SK-N-MC (cell line): ENCODE results near the gene AGMAT.

Experiments
- DNase-seq: peaks from one replicate; pipeline ENCODE4 v3.0.0-alpha.2; 2011; ENCODE audit warnings: low read depth, low spot score
- H3K27ac ChIP-seq: fragments of 200-600 bp; sonication (generic); 2 replicates; pipeline ENCODE4 v1.5.1; 2016; ENCODE audit warnings: mixed run types
- H3K36me3 ChIP-seq: fragments of 200-600 bp; sonication (generic); 2 replicates; pipeline ENCODE4 v1.6.1; 2017; ENCODE audit warnings: antibody characterized with exemption, low read length, mixed read lengths; ENCODE audit not compliant: insufficient read depth
- H3K4me3 ChIP-seq: fragments of 200-600 bp; sonication (generic); 2 replicates; pipeline ENCODE4 v1.5.1; 2016
- H3K9ac ChIP-seq: fragments of 200-600 bp; sonication (generic); 2 replicates; pipeline ENCODE4 v1.8.0; 2017; ENCODE audit warnings: mixed run types, mixed read lengths; ENCODE audit not compliant: insufficient read length
- H3K9me3 ChIP-seq: fragments of 200-600 bp; sonication (generic); 2 replicates; pipeline ENCODE4 v1.6.1; 2017; ENCODE audit warnings: low read depth, mild to moderate bottlenecking, antibody characterized with exemption, low read length, moderate library complexity, mixed read lengths
- EZH2 ChIP-seq: fragments of 200-600 bp; sonication (generic); IDR thresholded peaks from one replicate; pipeline ENCODE4 v1.6.1; 2017; ENCODE audit warnings: antibody characterized with exemption
- FOXP2 ChIP-seq: optimal IDR thresholded peaks from 2 replicates; pipeline ENCODE3; 2011; ENCODE audit warnings: mild to moderate bottlenecking, moderate library complexity; ENCODE audit not compliant: insufficient read depth; ENCODE audit errors: extremely low read length, control extremely low read depth
- POLR2AphosphoS5 ChIP-seq: IDR thresholded peaks from 2 replicates; pipeline ENCODE4 v1.6.1; 2012; ENCODE audit warnings: mild to moderate bottlenecking, low read depth, low read length, borderline replicate concordance

Gene AGMAT

GRCh38 chr1:15623435-15623834, 38.6 kb upstream of the AGMAT start:
- no peak for DNase-seq
- no peak overlapping the region for H3K4me3 ChIP-seq
- H3K27ac ChIP-seq: no peak overlapping the region
- H3K9me3 ChIP-seq: no peaks in the 10 kb centered on the region
- peaks cover 44% of the 10 kb centered on the region for H3K36me3 ChIP-seq
- TF ChIP-seq POLR2AphosphoS5 (no peak), FOXP2 (no peak), EZH2 (no peak)
- H3K9ac ChIP-seq: no peak overlapping the region

- TF ChIP-seq EZH2 (no peak), FOXP2 (no peak), POLR2AphosphoS5 (no peak)
- no peak overlapping the region for H3K27ac ChIP-seq
- DNase-seq: no peak
- no peaks in the 10 kb centered on the region for H3K9me3 ChIP-seq
- H3K4me3 ChIP-seq: no peak overlapping the region
- H3K9ac ChIP-seq: no peak overlapping the region
- peaks cover 39% of the 10 kb centered on the region for H3K36me3 ChIP-seq
These were observed 38.0 kb upstream of the AGMAT start for GRCh38 chr1:15622712-15623373.

- no peaks in the 10 kb centered on the region for H3K9me3 ChIP-seq
- H3K27ac ChIP-seq: no peak overlapping the region
- TF ChIP-seq FOXP2: no peak
- no peak for TF ChIP-seq EZH2
- no peak for TF ChIP-seq POLR2AphosphoS5
- no peak for DNase-seq
- no peak overlapping the region for H3K4me3 ChIP-seq
- H3K36me3 ChIP-seq: peaks cover 33% of the 10 kb centered on the region
- H3K9ac ChIP-seq: no peak overlapping the region
These were observed 37.1 kb upstream of the AGMAT start for GRCh38 chr1:15621975-15622374.

GRCh38 chr1:15620902-15621682, 36.2 kb upstream of the AGMAT start:
- no peak for DNase-seq
- H3K9ac ChIP-seq: no peak overlapping the region
- no peak overlapping the region for H3K27ac ChIP-seq
- TF ChIP-seq POLR2AphosphoS5 (no peak), EZH2 (no peak), FOXP2 (no peak)
- H3K4me3 ChIP-seq: no peak overlapping the region
- no peaks in the 10 kb centered on the region for H3K9me3 ChIP-seq
- peaks cover 26% of the 10 kb centered on the region for H3K36me3 ChIP-seq

- no peak overlapping the region for H3K9ac ChIP-seq
- H3K36me3 ChIP-seq: peaks cover 26% of the 10 kb centered on the region
- no peak for DNase-seq
- TF ChIP-seq FOXP2 (no peak), POLR2AphosphoS5 (no peak)
- no peaks in the 10 kb centered on the region for H3K9me3 ChIP-seq
- no peak overlapping the region for H3K27ac ChIP-seq
- H3K4me3 ChIP-seq: no peak overlapping the region
These were observed 35.3 kb upstream of the AGMAT start for GRCh38 chr1:15620155-15620545.

- no peak for TF ChIP-seq EZH2
- TF ChIP-seq POLR2AphosphoS5: no peak
- TF ChIP-seq FOXP2: no peak
- Histone ChIP-seq H3K9ac (peak overlapping the region; percentile 83), H3K36me3 (peaks cover 26% of the 10 kb centered on the region), H3K9me3 (no peaks in the 10 kb centered on the region), H3K4me3 (peak overlapping the region; percentile 96), H3K27ac (peak overlapping the region; percentile 76)
- no peak for DNase-seq
These were observed 34.0 kb upstream of the AGMAT start for GRCh38 chr1:15618655-15619525.

- Histone ChIP-seq H3K4me3 (peak overlapping the region; percentile 96), H3K27ac (peak overlapping the region; percentile 76), H3K9me3 (no peaks in the 10 kb centered on the region), H3K9ac (peak overlapping the region; percentile 83), H3K36me3 (peaks cover 26% of the 10 kb centered on the region)
- TF ChIP-seq POLR2AphosphoS5: no peak
- no peak for TF ChIP-seq EZH2
- TF ChIP-seq FOXP2: no peak
- no peak for DNase-seq
These were observed 33.3 kb upstream of the AGMAT start for GRCh38 chr1:15618077-15618654.
